HG03039 (cell line): ENCODE data around the gene PIAS4.

ENCODE experiments used
- ATAC-seq: cut with Tn5 transposase; IDR thresholded peaks from one replicate; pipeline ENCODE4 v1.9.1; 2021; ENCODE audit warnings: mild to moderate bottlenecking, moderate library complexity; ENCODE audit not compliant: unreplicated experiment

The PIAS4 gene

DNA sequence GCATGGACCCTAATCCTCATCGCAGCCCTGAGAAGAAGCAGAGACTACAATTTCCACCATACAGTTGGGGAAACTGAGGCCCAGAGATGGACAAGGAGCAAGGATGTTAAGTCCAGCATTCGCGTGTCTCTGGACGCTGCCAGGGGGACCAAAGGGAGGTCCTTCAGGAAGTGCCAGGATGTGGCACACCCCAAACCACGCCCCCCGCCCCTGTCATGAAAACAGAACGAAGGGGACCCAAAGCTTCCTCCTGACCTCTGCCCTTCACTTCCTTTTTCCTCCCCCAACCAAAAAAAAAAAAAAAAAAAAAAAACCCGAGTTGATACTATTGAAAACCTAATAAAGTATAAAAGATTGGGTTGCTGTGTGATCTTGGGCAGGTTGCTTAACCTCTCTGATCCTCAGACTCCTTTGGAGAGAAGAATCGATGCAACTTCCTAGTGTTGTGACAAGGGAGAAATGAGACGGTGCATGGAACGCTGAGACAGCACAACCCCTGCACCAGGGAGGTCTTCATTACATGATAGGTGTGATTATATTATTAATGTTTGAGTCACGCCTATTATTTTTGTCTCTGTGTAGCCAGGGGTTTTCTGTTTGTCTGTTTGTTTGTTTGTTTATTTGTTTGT is 61.9 kb downstream of the PIAS4 start:
- no peak for ATAC-seq

DNA sequence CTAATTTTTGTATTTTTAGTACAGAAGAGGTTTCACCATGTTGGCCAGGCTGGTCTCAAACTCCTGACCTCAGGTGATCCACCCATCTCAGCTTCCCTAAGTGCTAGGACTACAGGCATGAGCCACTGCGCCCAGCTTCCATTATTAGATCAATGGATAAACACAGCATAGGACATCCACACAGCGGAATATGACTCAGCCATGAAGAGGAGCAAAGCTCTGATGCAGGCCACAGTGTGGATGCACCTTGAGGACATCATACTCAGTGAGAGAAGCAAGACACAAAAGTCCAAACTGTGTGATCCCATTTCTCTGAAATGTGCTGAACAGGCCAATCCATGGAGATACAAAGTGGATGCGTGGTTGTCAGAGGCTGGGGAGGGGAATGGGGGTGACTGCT is 64.1 kb downstream of the PIAS4 start:
- no peak for ATAC-seq

DNA sequence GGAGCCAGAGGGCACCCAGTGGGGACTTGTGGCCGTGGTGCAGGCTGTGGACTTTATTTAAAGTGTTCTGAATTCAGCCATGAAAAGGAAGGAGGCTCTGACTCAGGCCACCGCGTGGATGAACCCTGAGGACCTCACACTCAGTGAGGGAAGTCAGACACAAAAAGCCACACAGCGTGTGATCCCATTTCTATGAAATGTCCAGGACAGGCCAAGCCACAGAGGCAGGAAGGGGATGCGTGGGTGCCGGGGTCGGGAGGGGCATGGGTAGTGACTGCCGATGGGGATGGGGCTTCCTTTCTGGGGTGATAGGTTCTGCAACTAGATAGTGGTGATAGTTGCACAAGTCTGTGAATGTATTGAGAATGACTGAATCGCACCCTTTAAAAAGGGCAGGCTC is 67.8 kb downstream of the PIAS4 start:
- ATAC-seq: no peak

DNA sequence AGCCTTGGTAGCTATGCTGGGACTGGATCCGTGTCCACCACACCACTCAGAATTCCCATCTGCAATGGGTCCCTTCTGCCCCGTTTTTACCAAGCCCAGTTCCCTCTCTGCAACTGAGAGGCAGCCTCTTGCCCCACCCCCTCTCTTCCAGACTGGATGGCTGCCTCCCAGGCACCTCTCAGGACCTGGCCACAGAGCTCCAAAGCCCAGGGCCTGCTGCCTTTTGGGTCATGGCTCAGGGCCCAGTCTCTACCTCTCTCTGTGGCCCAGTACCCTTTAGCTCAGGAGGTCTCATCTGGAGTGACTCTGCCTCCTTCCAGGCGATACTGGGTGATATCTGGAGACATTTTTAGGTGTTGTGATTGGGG is 69.5 kb downstream of the PIAS4 start:
- no peak for ATAC-seq

DNA sequence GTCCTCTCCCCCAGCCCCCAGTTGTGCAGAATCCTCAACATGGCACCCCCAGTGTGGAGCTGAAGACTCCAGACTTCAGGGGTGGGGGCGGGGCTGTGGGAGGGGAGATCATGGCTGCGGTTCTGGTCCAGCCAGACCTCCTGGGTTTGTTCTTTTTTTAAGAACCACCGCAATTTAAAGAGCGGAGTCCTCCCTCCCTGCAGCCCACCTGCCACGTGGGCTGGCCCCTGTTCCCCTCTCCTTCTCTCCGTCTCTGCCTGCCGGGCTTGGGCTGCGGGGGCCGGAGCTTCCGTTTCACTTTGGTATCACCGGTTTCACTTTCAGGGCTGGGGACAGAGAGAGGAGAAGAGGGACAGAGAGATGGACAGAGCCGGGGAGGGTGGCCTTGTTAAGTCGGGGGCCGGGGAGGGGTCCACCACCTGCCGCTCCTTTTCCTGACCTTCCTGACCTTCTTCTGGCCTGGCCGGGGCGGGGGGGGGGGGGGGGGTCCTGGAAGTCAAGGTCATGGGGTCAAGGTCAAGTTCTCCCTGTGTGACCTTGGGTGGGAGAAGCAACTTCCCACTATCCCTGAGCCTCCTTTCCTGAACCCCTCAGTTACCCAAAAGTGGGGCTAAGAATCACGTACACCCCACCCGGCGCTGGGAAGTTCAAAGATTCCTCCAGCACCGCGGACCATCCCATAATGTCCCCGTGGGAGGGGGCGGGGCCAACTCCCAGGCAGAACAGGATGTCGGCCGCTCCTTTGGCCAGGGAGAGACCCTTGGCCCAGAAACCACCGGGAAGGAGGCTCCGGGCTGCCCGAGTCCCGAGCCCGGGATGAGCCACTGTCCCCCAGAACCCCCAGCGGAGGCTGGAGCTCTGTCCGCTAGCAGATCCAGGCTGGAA is 70.5 kb downstream of the PIAS4 start:
- no peak for ATAC-seq

DNA sequence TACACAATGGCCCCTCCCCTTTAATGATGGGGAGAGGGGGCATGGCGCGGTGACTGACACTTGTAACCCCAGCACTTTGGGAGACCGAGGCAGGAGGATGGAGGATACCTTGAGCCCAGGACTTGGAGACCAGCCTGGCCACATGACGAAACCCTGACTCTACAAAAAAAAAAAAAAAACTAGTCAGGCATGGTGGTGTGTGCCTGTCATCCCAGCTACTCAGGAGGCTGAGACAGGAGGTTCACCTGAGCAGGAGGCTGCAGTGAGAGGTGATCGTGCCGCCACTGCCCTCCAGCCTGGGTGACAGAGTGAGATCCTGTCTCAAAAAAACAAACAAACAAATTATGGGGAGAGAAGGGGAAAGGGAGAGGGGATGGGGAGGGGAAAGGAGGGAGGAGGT is 72.9 kb downstream of the PIAS4 start:
- ATAC-seq: no peak

DNA sequence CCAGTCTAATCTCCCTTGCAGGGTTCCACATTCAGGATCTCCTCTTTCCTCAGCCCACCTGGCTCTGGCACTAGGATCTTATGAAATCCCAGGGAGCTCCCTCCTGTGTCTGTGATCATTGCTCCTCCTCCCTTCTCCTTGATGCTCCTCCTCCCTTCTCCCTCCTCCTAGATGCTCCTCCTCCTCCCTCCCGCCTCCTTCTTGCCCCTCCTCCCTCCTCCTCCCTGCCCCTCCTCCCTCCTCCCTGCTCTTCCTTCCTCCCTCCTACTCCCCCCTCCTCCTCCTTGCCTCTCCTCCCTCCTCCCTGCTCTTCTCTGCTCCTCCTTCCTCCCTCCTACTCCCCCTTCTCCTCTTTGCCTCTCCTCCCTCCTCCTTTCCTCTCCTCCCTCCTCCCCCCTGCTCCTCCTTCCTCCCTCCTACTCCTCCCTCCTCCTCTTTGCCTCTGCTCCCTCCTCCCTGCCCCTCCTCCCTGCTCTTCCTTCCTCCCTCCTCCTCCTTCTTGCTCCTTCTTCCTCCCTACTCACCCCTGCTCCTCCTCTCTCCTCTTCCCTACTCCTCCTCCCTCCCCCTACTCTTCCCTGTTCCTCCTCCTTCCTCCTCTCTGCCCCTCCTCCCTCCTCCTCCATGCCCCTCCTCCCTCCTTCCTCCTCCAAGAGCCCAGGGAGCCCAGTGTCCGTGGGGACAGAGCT is 74.0 kb downstream of the PIAS4 start:
- no peak for ATAC-seq

DNA sequence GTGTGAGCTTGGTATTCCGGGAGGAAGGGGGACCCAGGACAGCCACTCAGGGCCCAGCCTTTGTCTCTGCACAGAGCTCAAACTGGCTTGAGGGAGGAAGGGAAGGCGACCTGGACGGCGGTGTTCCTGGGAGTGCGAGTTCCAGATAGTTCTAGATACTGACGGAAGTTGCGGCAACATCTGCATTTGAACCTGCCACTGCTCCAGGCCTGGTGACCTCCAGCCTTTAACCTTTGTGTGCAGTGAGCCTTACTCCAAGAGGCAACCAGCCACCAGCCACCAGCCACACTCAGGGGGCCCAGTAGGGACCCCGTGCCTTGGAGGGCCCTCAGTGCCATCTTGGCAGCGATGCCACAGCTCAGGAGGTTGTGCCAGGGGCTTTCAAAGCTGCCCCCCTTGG is 74.6 kb downstream of the PIAS4 start:
- ATAC-seq: no peak

DNA sequence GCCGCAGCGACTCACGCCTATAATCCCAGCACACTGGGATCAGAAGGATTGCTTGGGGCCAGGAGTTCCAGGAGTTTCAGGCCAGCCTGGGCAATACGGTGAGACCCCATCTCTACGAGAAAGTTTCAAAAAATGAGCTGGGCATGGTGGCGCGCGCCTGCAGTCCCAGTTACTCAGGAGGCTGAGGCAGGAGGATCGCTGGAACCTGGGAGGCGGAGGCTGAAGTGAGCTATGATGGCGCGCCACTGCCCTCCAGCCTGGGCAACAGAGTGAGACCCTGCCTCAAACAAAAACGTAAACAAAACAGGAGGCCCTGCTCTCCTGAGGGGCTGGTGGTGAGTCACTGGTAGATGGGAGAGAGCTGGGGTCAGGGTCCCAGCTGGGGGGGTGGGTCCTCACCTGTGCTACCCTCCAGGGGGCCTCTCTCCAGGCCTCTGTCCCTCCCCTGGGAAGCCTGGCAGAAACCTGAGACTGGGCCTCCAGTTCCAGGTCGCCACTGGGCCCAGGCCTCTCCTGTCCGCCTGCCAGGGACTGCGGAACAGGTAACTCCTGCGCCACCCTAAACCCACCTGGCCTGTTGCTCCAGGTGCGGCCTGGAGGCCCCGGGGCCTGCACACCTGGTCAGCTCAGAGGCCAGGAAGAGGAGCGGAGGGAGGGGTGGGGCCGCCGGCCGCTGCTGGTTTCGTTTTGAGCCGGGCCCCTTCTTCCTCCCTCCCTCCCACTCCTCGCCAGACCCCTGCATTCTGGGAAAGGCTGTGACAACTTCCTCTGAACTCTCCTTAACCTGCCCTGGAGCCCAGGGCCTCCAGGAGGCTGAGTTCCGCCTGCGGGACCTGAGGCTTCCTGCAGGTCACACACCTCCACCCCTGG is 76.4 kb downstream of the PIAS4 start:
- no peak for ATAC-seq

DNA sequence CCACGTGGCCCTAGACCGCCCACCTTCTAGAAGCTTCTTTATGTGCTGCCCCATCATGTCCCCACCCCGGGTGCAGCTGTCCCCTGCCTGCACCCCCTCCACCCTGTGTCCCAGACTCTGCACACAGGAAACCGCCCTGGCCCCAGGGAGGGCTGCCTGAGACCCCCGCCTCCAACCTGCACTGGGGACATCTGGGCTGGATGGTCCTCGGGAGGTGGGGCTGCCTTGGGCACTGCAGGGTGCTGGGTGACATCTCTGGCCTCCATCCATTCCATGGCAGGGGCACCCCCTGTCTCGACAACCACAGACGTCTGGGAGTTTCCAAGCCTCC is 77.0 kb downstream of the PIAS4 start:
- no peak for ATAC-seq

DNA sequence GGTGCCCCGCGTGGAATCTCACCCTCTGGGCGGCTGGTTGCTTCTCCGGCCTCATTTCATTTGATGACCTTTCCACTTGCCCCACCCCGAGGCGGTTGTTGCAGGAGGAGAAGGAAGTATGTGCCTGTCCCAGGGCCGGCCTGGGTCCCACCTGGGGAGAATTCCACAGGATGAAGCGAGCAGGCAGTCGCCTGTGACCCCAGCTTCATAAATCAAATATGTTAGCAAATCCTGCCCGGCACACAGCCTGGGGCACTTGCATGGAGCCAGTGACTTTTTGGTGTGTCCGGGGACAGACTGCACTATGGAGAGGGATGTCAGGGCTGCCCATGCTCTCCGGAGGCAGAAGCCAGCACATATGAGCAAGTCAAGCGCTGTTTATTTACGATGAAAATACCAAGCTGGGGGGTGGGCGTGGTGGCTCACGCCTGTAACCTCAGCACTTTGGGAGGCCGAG is 78.9 kb downstream of the PIAS4 start:
- no peak for ATAC-seq

DNA sequence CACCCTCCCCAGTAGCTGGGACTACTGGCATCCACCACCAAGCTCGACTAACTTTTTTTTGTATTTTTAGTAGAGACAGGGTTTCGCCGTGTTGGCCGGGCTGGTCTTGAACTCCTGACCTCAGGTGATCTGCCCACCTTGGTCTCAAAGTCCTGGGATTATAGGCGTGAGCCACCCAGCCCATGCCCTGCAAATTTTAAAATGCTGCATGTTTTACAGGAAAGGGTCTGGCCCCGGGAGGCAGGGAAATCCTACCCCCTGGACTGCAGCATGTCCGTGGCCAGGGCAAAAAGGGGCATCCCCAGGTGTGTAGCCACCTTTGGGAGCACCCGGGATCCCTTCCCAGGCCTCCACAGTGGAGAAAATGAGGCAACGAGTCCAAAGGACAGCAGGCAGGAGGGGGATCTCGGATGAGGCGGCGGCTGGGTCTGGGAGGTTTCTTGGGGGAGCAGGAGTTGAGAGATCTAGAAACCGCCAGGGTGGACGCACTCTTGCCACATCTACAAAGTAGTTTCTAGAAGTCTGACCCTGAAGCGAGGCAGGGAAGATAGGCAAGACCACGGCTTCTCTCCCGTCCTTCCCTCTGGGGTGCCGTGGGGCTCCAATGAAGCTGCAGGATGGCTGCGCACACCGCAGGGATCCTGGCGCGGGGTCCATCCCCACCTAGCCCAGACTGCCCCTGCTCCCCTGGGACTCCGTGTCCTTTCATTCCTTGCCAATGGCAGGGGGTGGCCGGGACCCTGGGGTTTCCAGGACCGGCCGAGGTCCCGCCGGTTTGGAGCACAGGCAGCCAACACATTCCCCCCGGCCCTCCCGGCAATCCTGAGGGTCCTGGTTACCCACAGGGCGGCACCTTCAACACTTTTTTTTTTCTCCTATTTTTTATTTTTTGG is 80.5 kb downstream of the PIAS4 start:
- no peak for ATAC-seq

DNA sequence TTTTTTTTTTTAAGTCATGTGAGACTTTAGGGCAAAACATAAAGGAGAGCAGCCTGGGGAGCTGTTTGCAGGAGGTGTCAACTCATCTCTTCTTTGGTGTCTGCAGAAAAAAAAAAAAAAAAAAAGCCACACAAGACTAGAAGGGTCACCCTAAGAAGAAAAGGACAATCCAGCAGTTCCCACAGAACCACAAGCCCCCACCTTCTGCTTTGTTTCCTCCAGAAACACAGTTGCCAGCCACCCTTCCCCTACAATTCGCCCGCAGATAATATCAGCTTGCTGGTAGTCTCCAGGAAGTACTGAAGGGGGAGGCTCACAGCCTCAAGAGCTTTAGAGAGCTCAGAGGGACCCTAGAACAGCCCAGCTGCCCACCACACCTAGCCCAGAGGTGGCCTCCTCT is 81.4 kb downstream of the PIAS4 start:
- no peak for ATAC-seq
